ENCODE data around the gene PAXIP1.

DNA sequence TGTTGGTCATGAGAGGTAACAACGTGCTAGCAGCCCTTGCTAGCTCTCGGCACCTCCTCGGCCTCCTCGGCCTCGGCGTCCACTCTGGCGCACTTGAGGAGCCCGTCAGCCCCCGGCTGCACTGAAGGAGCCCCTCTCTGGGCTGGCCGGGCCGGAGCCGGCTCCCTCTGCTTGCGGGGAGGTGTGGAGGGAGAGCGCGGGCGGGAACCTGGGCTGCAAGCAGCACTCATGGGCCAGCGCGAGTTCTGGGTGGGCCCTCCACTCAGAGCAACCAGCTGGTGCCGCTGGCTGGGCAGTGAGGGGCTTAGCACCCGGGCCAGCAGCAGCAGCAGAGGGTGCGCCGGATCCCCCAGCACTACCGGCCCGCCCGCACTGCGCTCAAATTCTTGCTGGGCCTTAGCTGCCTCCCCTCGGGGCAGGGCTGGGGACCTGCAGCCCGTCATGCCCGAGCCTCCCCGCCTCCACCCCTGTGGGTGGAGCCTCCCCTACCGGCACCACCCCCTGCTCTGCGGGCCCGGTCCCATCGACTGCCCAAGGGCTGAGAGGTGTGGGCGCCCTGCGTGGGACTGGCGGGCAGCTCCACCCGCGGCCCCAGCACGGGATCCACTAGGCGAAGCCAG is 96.1 kb downstream of the PAXIP1 start:
- TF ChIP-seq, protein P1, sequence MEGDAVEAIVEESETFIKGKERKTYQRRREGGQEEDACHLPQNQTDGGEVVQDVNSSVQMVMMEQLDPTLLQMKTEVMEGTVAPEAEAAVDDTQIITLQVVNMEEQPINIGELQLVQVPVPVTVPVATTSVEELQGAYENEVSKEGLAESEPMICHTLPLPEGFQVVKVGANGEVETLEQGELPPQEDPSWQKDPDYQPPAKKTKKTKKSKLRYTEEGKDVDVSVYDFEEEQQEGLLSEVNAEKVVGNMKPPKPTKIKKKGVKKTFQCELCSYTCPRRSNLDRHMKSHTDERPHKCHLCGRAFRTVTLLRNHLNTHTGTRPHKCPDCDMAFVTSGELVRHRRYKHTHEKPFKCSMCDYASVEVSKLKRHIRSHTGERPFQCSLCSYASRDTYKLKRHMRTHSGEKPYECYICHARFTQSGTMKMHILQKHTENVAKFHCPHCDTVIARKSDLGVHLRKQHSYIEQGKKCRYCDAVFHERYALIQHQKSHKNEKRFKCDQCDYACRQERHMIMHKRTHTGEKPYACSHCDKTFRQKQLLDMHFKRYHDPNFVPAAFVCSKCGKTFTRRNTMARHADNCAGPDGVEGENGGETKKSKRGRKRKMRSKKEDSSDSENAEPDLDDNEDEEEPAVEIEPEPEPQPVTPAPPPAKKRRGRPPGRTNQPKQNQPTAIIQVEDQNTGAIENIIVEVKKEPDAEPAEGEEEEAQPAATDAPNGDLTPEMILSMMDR (IDR thresholded peaks at IDR 0.05): no peak
- no peak for TF ChIP-seq POLR2A (IDR thresholded peaks at IDR 0.05)
